A549 (cell line): Measurements from ENCODE around the gene PRG3.

Source experiments
- BHLHE40 ChIP-seq: IDR thresholded peaks from 2 replicates; pipeline ENCODE4 v1.6.1; 2012; ENCODE audit warnings: low read depth, low read length, inconsistent platforms
- MYC ChIP-seq: IDR thresholded peaks from 2 replicates; pipeline ENCODE4 v1.6.1; 2012; ENCODE audit warnings: mild to moderate bottlenecking, inconsistent platforms, low read length, improper control_type of control experiment, borderline replicate concordance
- RAD21 ChIP-seq, 2 experiments: fragments of >200 bp in 1 of 2; sonication (Bioruptor Twin) in 1 of 2; formaldehyde crosslinking in 1 of 2; IDR thresholded peaks in 1 of 2; conservative IDR thresholded peaks in 1 of 2; 2 replicates in 1 of 2; 3 replicates in 1 of 2; pipeline ENCODE4 v1.6.1; 2012 to 2018; ENCODE audit warnings: inconsistent platforms in 1 of 2
- SMC3 ChIP-seq: fragments of >200 bp; sonication (Bioruptor Twin); formaldehyde crosslinking; IDR thresholded peaks from 3 replicates; pipeline ENCODE4 v1.6.1; 2018; ENCODE audit warnings: inconsistent platforms
- TF ChIP-seq, protein P1 (sequence below): fragments of >200 bp; sonication (Bioruptor Twin); formaldehyde crosslinking; IDR thresholded peaks from 3 replicates; pipeline ENCODE4 v1.5.1; 2016

- TF ChIP-seq, protein P1, sequence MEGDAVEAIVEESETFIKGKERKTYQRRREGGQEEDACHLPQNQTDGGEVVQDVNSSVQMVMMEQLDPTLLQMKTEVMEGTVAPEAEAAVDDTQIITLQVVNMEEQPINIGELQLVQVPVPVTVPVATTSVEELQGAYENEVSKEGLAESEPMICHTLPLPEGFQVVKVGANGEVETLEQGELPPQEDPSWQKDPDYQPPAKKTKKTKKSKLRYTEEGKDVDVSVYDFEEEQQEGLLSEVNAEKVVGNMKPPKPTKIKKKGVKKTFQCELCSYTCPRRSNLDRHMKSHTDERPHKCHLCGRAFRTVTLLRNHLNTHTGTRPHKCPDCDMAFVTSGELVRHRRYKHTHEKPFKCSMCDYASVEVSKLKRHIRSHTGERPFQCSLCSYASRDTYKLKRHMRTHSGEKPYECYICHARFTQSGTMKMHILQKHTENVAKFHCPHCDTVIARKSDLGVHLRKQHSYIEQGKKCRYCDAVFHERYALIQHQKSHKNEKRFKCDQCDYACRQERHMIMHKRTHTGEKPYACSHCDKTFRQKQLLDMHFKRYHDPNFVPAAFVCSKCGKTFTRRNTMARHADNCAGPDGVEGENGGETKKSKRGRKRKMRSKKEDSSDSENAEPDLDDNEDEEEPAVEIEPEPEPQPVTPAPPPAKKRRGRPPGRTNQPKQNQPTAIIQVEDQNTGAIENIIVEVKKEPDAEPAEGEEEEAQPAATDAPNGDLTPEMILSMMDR: no peak
- no peak for TF ChIP-seq BHLHE40
- TF ChIP-seq SMC3: no peak
- no peak for TF ChIP-seq MYC
- no peak for TF ChIP-seq RAD21 (conservative IDR thresholded peaks at IDR 0.05 in 1 of 2, IDR thresholded peaks at IDR 0.05 in 1 of 2)
Measured at GRCh38 chr11:57353036-57353435, 27.9 kb downstream of the PRG3 start.
